ENCODE measurements around the gene MYBBP1A.

GRCh38 chr17:4558347-4558971 lies 3.3 kb upstream of the MYBBP1A start:
- no peak for TF ChIP-seq USF2 (IDR thresholded peaks at IDR 0.05; ENCODE audit: low read depth, low read length)
- no peak for TF ChIP-seq CTCF (conservative IDR thresholded peaks at IDR 0.05; ENCODE audit: low read depth, low read length)
- TF ChIP-seq SMC3 (IDR thresholded peaks at IDR 0.05; ENCODE audit: low read depth, low read length) = no peak
- no peak for TF ChIP-seq ELK1 (IDR thresholded peaks at IDR 0.05; ENCODE audit: borderline replicate concordance, low read depth, low read length)
